ENCODE measurements around the gene FABP6. TPM values are rescaled to one million over a fixed set of nuclear protein-coding genes. Genes with fewer than 3 reads are reported as not detected.

The FABP6 gene
- total and polyA plus RNA-seq, 4 donors, result 5.0 to 13.1 (median 6.3) TPM

GRCh38 chr5:160263326-160263855 lies 34.1 kb downstream of the FABP6 start:
- no peak overlapping the region for H3K27ac ChIP-seq (ENCODE audit: low read depth in 1 of 2, low read length in 1 of 2)
- H3K4me3 ChIP-seq, result no peak overlapping the region
- DNase-seq (no peak), ATAC-seq (ENCODE audit: insufficient read depth, low FRiP score) (no peak)
- H3K9ac ChIP-seq (ENCODE audit: insufficient read depth in 1 of 2, low read length in 2 of 2), result no peak overlapping the region
- H3K27me3 ChIP-seq (ENCODE audit: control insufficient read depth in 3 of 3, insufficient read depth in 3 of 3, low read length in 2 of 3), result no peaks in the 10 kb centered on the region
- whole genome bisulfite sequencing, 2 donors, result 87% methylated on average over 4 of the region's 4 CpGs
- no peaks in the 10 kb centered on the region for H3K9me3 ChIP-seq (ENCODE audit: control insufficient read depth in 4 of 4, insufficient read depth in 3 of 4, low read length in 3 of 4)
- peaks cover 0 to 17% (median 9%) of the 10 kb centered on the region in 5 donors for H3K4me1 ChIP-seq (ENCODE audit: control insufficient read depth in 5 of 5, insufficient read depth in 5 of 5, low read length in 5 of 5)
- H3K36me3 ChIP-seq (ENCODE audit: control insufficient read depth in 4 of 4, insufficient read depth in 4 of 4, low read length in 4 of 4), result no peaks in the 10 kb centered on the region
- no peak for TF ChIP-seq CTCF (IDR thresholded peaks at IDR 0.05; ENCODE audit: control extremely low read depth, extremely low read depth)

GRCh38 chr5:160266044-160266443 lies 36.7 kb downstream of the FABP6 start:
- DNase-seq (no peak), ATAC-seq (ENCODE audit: insufficient read depth, low FRiP score) (no peak)
- Histone ChIP-seq H3K27me3 (ENCODE audit: control insufficient read depth in 3 of 3, insufficient read depth in 3 of 3, low read length in 2 of 3) (no peaks in the 10 kb centered on the region), H3K9me3 (ENCODE audit: control insufficient read depth in 4 of 4, insufficient read depth in 3 of 4, low read length in 3 of 4) (no peaks in the 10 kb centered on the region), H3K4me1 (ENCODE audit: control insufficient read depth in 5 of 5, insufficient read depth in 5 of 5, low read length in 5 of 5) (peaks cover 3 to 19% (median 12%) of the 10 kb centered on the region in 5 donors), H3K9ac (ENCODE audit: insufficient read depth in 1 of 2, low read length in 2 of 2) (no peak overlapping the region), H3K27ac (ENCODE audit: low read depth in 1 of 2, low read length in 1 of 2) (no peak overlapping the region), H3K4me3 (no peak overlapping the region), H3K36me3 (ENCODE audit: control insufficient read depth in 4 of 4, insufficient read depth in 4 of 4, low read length in 4 of 4) (no peaks in the 10 kb centered on the region)
- no peak for TF ChIP-seq CTCF (IDR thresholded peaks at IDR 0.05; ENCODE audit: control extremely low read depth, extremely low read depth)
- WGBS, 2 donors, result 91 to 95% methylated on average over 5 of the region's 5 CpGs

GRCh38 chr5:160266752-160267345 lies 37.5 kb downstream of the FABP6 start:
- Histone ChIP-seq H3K4me3 (no peak overlapping the region), H3K9ac (ENCODE audit: insufficient read depth in 1 of 2, low read length in 2 of 2) (no peak overlapping the region), H3K27me3 (ENCODE audit: control insufficient read depth in 3 of 3, insufficient read depth in 3 of 3, low read length in 2 of 3) (no peaks in the 10 kb centered on the region), H3K36me3 (ENCODE audit: control insufficient read depth in 4 of 4, insufficient read depth in 4 of 4, low read length in 4 of 4) (no peaks in the 10 kb centered on the region), H3K4me1 (ENCODE audit: control insufficient read depth in 5 of 5, insufficient read depth in 5 of 5, low read length in 5 of 5) (peaks cover 8 to 19% (median 12%) of the 10 kb centered on the region in 5 donors), H3K9me3 (ENCODE audit: control insufficient read depth in 4 of 4, insufficient read depth in 3 of 4, low read length in 3 of 4) (no peaks in the 10 kb centered on the region), H3K27ac (ENCODE audit: low read depth in 1 of 2, low read length in 1 of 2) (peak overlapping the region in 1 of 2 donors; percentile 23)
- ATAC-seq (ENCODE audit: insufficient read depth, low FRiP score) (no peak), DNase-seq (no peak)
- TF ChIP-seq CTCF (IDR thresholded peaks at IDR 0.05; ENCODE audit: control extremely low read depth, extremely low read depth), result no peak
- 77 to 85% methylated on average over 9 of the region's 9 CpGs for WGBS, 2 donors

All from lung (tissue), 12 donors.